HEK293 (cell line): Measurements from ENCODE around the gene PRTN3.

Source experiments
- CTCF ChIA-PET: fragments of 350-600 bp; formaldehyde crosslinking; extraction: SDS; loops from one replicate; lab custom pipeline; 2021; ENCODE audit warnings: antibody characterized with exemption; lab: Yijun Ruan, JAX
- POLR2A ChIA-PET: fragments of 300-600 bp; formaldehyde crosslinking; extraction: SDS; loops from one replicate; lab custom pipeline; 2020; ENCODE audit warnings: antibody characterized with exemption, inconsistent platforms; lab: Yijun Ruan, JAX
- H3K27ac ChIP-seq: fragments of 200-500 bp; sonication (Bioruptor generic); 2 replicates; pipeline ENCODE4 v1.5.1; 2014; ENCODE audit warnings: low read depth, low read length, control low read depth, inconsistent platforms; ENCODE audit errors: extremely low read depth
- H3K36me3 ChIP-seq, 2 experiments: fragments of 200-500 bp in 1 of 2; sonication (Bioruptor generic) in 1 of 2; 1 replicate in 1 of 2; 2 replicates in 1 of 2; pipeline ENCODE4 v1.5.1; 2014 to 2017; ENCODE audit warnings: inconsistent platforms in 2 of 2, low read length in 2 of 2; ENCODE audit not compliant: control insufficient read depth in 2 of 2, insufficient read depth in 1 of 2
- H3K4me1 ChIP-seq: fragments of 200-500 bp; sonication (Bioruptor generic); 2 replicates; pipeline ENCODE4 v1.5.1; 2014; ENCODE audit warnings: mild to moderate bottlenecking, low read length, inconsistent platforms; ENCODE audit not compliant: control insufficient read depth, insufficient read depth
- H3K4me3 ChIP-seq: 2 replicates; pipeline ENCODE4 v1.5.1; 2011; ENCODE audit warnings: low read depth, mild to moderate bottlenecking, control low read depth, low read length, moderate library complexity
- H3K9me3 ChIP-seq: fragments of 200-500 bp; sonication (Bioruptor generic); 2 replicates; pipeline ENCODE4 v1.5.1; 2014; ENCODE audit warnings: low read depth, low read length, inconsistent platforms; ENCODE audit not compliant: control insufficient read depth, insufficient read depth
- EGR2 ChIP-seq: fragments of 450-650 bp; formaldehyde crosslinking; IDR thresholded peaks from 2 replicates; pipeline ENCODE4 v1.5.1; 2016; ENCODE audit warnings: low read depth, missing biosample characterization, missing genetic modification characterization
- REPIN1 ChIP-seq: fragments of 450-650 bp; formaldehyde crosslinking; IDR thresholded peaks from 2 replicates; pipeline ENCODE4 v1.5.1; 2017; ENCODE audit warnings: missing biosample characterization, missing genetic modification characterization, low read depth
- SP3 ChIP-seq: fragments of 450-650 bp; formaldehyde crosslinking; IDR thresholded peaks from 2 replicates; pipeline ENCODE4 v1.5.1; 2016; ENCODE audit warnings: missing biosample characterization, missing genetic modification characterization
- YY1 ChIP-seq: fragments of 450-650 bp; formaldehyde crosslinking; IDR thresholded peaks from 2 replicates; pipeline ENCODE4 v1.5.1; 2018; ENCODE audit warnings: missing biosample characterization, missing genetic modification characterization
- ZBTB10 ChIP-seq: fragments of 450-650 bp; formaldehyde crosslinking; IDR thresholded peaks from 2 replicates; pipeline ENCODE4 v1.5.1; 2016; ENCODE audit warnings: missing biosample characterization, missing genetic modification characterization
- ZBTB20 ChIP-seq: fragments of 450-650 bp; formaldehyde crosslinking; IDR thresholded peaks from 2 replicates; pipeline ENCODE4 v1.5.1; 2016; ENCODE audit warnings: missing biosample characterization, missing genetic modification characterization
- ZNF148 ChIP-seq: fragments of 450-650 bp; formaldehyde crosslinking; IDR thresholded peaks from 2 replicates; pipeline ENCODE4 v1.5.0; 2017; ENCODE audit warnings: missing biosample characterization, missing genetic modification characterization, borderline replicate concordance
- ZNF174 ChIP-seq: fragments of 450-650 bp; formaldehyde crosslinking; IDR thresholded peaks from 2 replicates; pipeline ENCODE4 v1.5.0; 2017; ENCODE audit warnings: missing biosample characterization, mild to moderate bottlenecking, missing genetic modification characterization
- ZNF175 ChIP-seq: fragments of 450-650 bp; formaldehyde crosslinking; IDR thresholded peaks from 2 replicates; pipeline ENCODE4 v1.5.1; 2016; ENCODE audit warnings: missing biosample characterization, missing genetic modification characterization
- ZNF2 ChIP-seq: fragments of 450-650 bp; formaldehyde crosslinking; IDR thresholded peaks from 2 replicates; pipeline ENCODE4 v1.5.1; 2016; ENCODE audit warnings: missing biosample characterization, missing genetic modification characterization
- ZNF266 ChIP-seq: fragments of 450-650 bp; formaldehyde crosslinking; IDR thresholded peaks from 2 replicates; pipeline ENCODE4 v1.5.1; 2016; ENCODE audit warnings: missing biosample characterization, missing genetic modification characterization, low read depth
- ZNF311 ChIP-seq: fragments of 450-650 bp; formaldehyde crosslinking; IDR thresholded peaks from 2 replicates; pipeline ENCODE4 v1.5.1; 2017; ENCODE audit warnings: missing biosample characterization, missing genetic modification characterization, borderline replicate concordance
- ZNF341 ChIP-seq: fragments of 450-650 bp; formaldehyde crosslinking; IDR thresholded peaks from 2 replicates; pipeline ENCODE4; 2016; ENCODE audit warnings: low read depth, missing biosample characterization, missing genetic modification characterization
- ZNF354C ChIP-seq: fragments of 450-650 bp; formaldehyde crosslinking; IDR thresholded peaks from 2 replicates; pipeline ENCODE4 v1.5.1; 2016; ENCODE audit warnings: missing biosample characterization, missing genetic modification characterization, low read depth, borderline replicate concordance
- ZNF366 ChIP-seq: fragments of 450-650 bp; formaldehyde crosslinking; conservative IDR thresholded peaks from 2 replicates; pipeline ENCODE4 v1.5.1; 2016; ENCODE audit warnings: missing biosample characterization, missing genetic modification characterization
- ZNF747 ChIP-seq: fragments of 450-650 bp; formaldehyde crosslinking; IDR thresholded peaks from 2 replicates; pipeline ENCODE4 v1.5.1; 2016; ENCODE audit warnings: missing biosample characterization, missing genetic modification characterization
- ZXDB ChIP-seq: fragments of 450-650 bp; formaldehyde crosslinking; IDR thresholded peaks from 2 replicates; pipeline ENCODE4 v1.5.1; 2016; ENCODE audit warnings: missing biosample characterization, missing genetic modification characterization
- TF ChIP-seq, protein P1 (sequence below): fragments of 450-650 bp; formaldehyde crosslinking; IDR thresholded peaks from 2 replicates; pipeline ENCODE4 v1.5.1; 2016; ENCODE audit warnings: missing biosample characterization, missing genetic modification characterization
- TF ChIP-seq, protein P2 (sequence below): fragments of 450-650 bp; formaldehyde crosslinking; IDR thresholded peaks from 2 replicates; pipeline ENCODE4 v1.5.1; 2017; ENCODE audit warnings: missing biosample characterization, missing genetic modification characterization

PRTN3 gene

DNA sequence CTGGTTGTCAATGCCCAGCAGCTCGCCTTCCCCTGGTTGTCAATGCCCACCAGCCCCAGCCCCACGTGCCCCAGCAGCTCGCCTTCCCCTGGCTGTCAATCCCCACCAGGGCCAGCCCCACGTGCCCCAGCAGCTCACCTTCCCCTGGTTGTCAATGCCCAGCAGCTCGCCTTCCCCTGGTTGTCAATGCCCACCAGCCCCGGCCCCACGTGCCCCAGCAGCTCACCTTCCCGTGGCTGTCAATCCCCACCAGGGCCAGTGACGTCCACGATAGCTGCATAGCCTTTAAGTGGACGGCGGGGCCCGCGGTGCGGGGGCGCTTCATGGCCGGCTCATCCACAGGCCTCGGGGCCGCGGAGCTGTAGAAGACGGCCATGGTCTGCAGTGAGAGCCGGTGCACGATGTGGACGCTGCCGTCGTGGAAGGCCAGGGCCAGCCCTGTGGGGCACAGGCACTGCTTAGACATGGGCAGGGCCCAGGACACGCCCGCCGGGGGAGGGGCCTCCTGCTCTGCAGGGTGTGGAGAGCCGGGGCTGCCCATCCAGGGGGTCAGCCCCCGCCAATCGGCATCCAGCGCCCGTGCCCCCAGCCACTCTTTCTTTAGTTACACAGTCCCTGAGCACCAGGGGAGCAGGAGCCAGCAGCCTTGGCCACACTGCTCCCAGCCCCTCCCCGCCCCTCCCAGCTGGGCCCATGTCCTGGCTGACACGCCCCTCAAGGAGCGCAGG is 39.1 kb downstream of the PRTN3 start (continued):
- TF ChIP-seq ZNF266 (tag by site-specific recombination) (no peak), YY1 (tag by site-specific recombination) (no peak), ZXDB (tag by site-specific recombination) (no peak), ZNF747 (no peak), ZBTB20 (tag by site-specific recombination) (no peak), EGR2 (tag by site-specific recombination) (no peak), ZNF354C (no peak), ZNF2 (tag by site-specific recombination) (no peak)
- TF ChIP-seq, protein P1, sequence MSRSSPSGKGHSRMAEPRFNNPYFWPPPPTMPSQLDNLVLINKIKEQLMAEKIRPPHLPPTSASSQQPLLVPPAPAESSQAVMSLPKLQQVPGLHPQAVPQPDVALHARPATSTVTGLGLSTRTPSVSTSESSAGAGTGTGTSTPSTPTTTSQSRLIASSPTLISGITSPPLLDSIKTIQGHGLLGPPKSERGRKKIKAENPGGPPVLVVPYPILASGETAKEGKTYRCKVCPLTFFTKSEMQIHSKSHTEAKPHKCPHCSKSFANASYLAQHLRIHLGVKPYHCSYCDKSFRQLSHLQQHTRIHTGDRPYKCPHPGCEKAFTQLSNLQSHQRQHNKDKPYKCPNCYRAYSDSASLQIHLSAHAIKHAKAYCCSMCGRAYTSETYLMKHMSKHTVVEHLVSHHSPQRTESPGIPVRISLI (tag by site-specific recombination) = no peak

DNA sequence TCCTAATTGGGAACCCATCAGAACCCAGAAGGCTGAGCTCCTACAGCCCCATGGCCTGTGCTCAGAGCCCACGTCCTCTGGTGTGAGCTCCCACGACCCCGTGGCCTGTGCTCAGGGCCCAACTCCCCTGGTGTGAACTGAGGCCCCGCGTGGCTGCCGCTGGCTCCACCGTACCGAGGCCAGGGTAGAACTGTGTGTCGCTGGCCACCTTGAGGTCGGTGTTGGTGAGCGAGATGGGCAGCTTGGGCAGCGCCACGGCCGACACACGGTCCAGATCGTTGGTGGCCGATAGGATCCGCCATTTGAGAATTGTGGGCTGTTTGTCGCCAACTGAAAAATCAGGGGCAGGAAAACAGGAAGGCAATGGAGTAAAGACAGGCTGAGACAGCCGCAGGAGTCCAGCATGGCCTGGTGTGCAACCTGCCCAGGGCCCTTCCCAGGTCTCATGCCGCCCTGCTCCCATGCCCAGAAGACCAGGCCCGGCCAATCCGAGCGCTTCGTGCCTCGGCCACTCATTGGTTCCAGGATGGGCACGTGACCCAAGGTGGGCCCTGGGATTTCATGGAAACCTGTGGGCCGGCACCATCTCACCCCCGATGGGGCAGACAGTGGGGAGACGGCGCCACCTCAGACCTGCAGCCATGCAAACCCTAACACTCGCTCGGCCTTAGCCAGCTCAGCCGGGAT is 40.7 kb downstream of the PRTN3 start:
- POLR2A ChIA-PET = interaction anchor here (1.6 kb wide), 1 partner anchor 14 kb away, joined by 4 read pairs; no protein-coding TSS in a partner anchor
- H3K4me3 ChIP-seq = no peak overlapping the region
- CTCF ChIA-PET = interaction anchor here (0.6 to 1.1 kb wide), 3 partner anchors 41 to 216 kb away, joined by 3 to 4 read pairs (median 3); no protein-coding TSS in a partner anchor
- no peak overlapping the region for H3K27ac ChIP-seq
- H3K36me3 ChIP-seq = peaks cover 0 to 67% of the 10 kb centered on the region in 2 experiments; a peak in 2 of 3 replicates
- no peaks in the 10 kb centered on the region for H3K4me1 ChIP-seq
- TF ChIP-seq, protein P2, sequence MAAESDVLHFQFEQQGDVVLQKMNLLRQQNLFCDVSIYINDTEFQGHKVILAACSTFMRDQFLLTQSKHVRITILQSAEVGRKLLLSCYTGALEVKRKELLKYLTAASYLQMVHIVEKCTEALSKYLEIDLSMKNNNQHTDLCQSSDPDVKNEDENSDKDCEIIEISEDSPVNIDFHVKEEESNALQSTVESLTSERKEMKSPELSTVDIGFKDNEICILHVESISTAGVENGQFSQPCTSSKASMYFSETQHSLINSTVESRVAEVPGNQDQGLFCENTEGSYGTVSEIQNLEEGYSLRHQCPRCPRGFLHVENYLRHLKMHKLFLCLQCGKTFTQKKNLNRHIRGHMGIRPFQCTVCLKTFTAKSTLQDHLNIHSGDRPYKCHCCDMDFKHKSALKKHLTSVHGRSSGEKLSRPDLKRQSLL (tag by site-specific recombination) = no peak
- TF ChIP-seq ZNF148 (tag by site-specific recombination) (no peak), ZNF311 (tag by site-specific recombination) (no peak), SP3 (no peak), ZNF175 (tag by site-specific recombination) (no peak), ZNF341 (tag by site-specific recombination) (no peak), ZNF174 (tag by site-specific recombination) (no peak), ZXDB (tag by site-specific recombination) (no peak), ZNF366 (tag by site-specific recombination) (no peak), ZBTB10 (tag by site-specific recombination) (no peak), REPIN1 (tag by site-specific recombination) (no peak)
- no peaks in the 10 kb centered on the region for H3K9me3 ChIP-seq
